Left lung (tissue), 10 donors: ENCODE data around the gene LRRC18. TPM values are rescaled to one million over a fixed set of nuclear protein-coding genes. Genes with fewer than 3 reads are reported as not detected.
A peak's percentile ranks its signal among the peaks of the same experiment; 100 is the strongest.

Source experiments
- ATAC-seq: fragments of 200-7000 bp; cut with Tn5 transposase; one replicate; pipeline ENCODE4 v1.9.1; 2020; ENCODE audit warnings: moderate library complexity
- DNase-seq, 4 donors: peaks; one replicate each; pipeline ENCODE4 v3.0.0-alpha.2; 2013 to 2020
- H3K27ac ChIP-seq, 2 donors: fragments of 200-600 bp; sonication (generic) in 1 of 2; one replicate each; pipeline versions ENCODE4 v1.5.0 to v1.8.0; 2020 to 2021
- H3K27me3 ChIP-seq, 2 donors: fragments of 200-600 bp; sonication (generic) in 1 of 2; one replicate each; pipeline versions ENCODE4 v1.5.0 to v1.8.0; 2020 to 2021
- H3K36me3 ChIP-seq, 2 donors: fragments of 200-600 bp; sonication (generic) in 1 of 2; one replicate each; pipeline versions ENCODE4 v1.5.0 to v1.8.0; 2020 to 2021
- H3K4me1 ChIP-seq, 2 donors: fragments of 200-600 bp; one replicate each; pipeline ENCODE4 v1.8.0; 2021
- H3K4me3 ChIP-seq, 2 donors: fragments of 200-600 bp; sonication (generic) in 1 of 2; one replicate each; pipeline versions ENCODE4 v1.5.0 to v1.8.0; 2020 to 2021; ENCODE audit warnings: mild to moderate bottlenecking in 1 of 2
- H3K9me3 ChIP-seq, 2 donors: fragments of 200-600 bp; sonication (generic) in 1 of 2; one replicate each; pipeline versions ENCODE4 v1.5.0 to v1.8.0; 2020 to 2021
- intact Hi-C, 2 donors: fragments of 100-400 bp; cut with DNase I; formaldehyde crosslinking; loops; one replicate each; pipeline versions ENCODE4 v1.11.2 to v1.14.2; 2022
- polyA plus RNA-seq, 6 donors: library from polyadenylated mRNA; unstranded; fragments of 120-200 nt; gene quantifications; one replicate each; pipeline ENCODE4 v1.2.1, GENCODE V29; 2013; ENCODE audit not compliant: insufficient read length in 6 of 6
- total RNA-seq, 2 donors: library from RNA; stranded (reverse); fragmentation: NEBNext Ultra II Directional; extraction: Animal tissue kit (Norgen Biotek cat#: 25700); gene quantifications; one replicate each; pipeline ENCODE4 v1.2.1, GENCODE V29; 2021
- TF ChIP-seq, protein P1 (sequence below), 2 donors: fragments of 200-600 bp; sonication (generic) in 1 of 2; IDR thresholded peaks; one replicate each; pipeline versions ENCODE4 v1.5.0 to v1.8.0; 2021; ENCODE audit warnings: antibody characterized with exemption in 2 of 2
- donor health status: DM: no; HTN: yes; CAD: no.
- donor health status: DM: no; HTN: no; CAD: no.

Gene LRRC18
- total and polyA plus RNA-seq, 8 donors, result 0.50 to 2.1 (median 1.4) TPM

DNA sequence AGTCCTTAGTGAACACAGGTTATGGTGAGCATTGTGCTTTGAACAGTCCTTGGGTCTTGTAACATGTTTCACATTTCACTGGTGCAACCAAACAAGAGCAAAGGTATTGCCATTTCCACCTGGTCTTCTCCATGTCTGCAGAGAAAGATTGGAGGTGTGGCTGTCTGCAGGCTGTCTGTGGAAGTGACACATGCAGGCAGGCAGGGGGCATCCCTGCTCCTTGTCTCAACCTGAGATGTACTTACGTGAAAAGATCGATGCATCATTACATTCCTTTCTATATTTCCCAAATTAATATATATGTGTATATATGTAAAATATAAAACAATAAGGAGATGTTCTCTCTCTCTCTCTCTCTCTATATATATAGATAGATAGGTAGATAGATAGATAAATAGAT lies 54.3 kb downstream of the LRRC18 start:
- no peaks in the 10 kb centered on the region for H3K36me3 ChIP-seq
- DNase-seq, result peak in 1 of 4 donors; percentile 39
- H3K4me3 ChIP-seq, result no peak overlapping the region
- H3K27ac ChIP-seq, result no peak overlapping the region
- H3K27me3 ChIP-seq, result no peaks in the 10 kb centered on the region
- intact Hi-C loops, result no loop called here
- ATAC-seq, result peak; percentile 56
- no peaks in the 10 kb centered on the region for H3K4me1 ChIP-seq
- TF ChIP-seq, protein P1, sequence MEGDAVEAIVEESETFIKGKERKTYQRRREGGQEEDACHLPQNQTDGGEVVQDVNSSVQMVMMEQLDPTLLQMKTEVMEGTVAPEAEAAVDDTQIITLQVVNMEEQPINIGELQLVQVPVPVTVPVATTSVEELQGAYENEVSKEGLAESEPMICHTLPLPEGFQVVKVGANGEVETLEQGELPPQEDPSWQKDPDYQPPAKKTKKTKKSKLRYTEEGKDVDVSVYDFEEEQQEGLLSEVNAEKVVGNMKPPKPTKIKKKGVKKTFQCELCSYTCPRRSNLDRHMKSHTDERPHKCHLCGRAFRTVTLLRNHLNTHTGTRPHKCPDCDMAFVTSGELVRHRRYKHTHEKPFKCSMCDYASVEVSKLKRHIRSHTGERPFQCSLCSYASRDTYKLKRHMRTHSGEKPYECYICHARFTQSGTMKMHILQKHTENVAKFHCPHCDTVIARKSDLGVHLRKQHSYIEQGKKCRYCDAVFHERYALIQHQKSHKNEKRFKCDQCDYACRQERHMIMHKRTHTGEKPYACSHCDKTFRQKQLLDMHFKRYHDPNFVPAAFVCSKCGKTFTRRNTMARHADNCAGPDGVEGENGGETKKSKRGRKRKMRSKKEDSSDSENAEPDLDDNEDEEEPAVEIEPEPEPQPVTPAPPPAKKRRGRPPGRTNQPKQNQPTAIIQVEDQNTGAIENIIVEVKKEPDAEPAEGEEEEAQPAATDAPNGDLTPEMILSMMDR (IDR thresholded peaks at IDR 0.05), result no peak
- H3K9me3 ChIP-seq, result no peaks in the 10 kb centered on the region

DNA sequence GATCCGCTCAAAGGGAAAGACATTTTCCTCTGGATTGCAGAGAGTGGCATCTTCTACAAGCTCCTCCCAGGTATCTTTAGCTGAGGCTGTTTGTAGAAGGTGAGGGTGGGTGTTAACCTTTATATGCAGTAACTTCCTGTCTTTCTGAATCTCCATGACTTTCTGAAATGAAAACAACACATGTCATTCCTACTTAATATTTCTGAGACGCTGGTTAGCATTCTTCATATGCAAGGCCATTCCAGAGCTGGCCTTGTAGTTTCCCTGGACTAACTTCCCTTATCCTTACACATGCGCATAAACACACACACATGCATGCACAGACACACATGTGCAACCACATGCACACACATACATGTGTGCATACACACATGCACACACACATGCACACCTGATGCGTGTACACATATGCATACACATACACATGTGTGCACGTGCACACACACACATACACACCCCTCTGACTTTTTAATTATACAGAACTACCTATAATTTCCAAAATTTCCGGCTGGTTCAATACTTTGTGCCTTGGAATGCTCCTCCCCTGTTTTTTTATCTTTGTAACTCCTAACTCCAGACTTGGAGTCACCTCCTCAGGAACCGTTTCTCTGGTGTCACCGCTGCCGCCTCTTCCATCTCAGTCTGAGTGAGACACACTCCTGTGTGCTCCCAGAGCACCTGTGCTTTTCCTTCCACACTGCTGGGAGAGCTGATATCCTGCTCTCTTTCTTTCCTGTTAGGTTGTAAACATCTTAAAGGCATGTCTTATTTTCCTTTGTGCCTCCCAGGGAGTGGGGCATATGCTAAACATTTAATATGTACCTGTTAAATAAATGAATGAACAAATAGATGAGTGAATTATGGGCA lies 55.2 kb downstream of the LRRC18 start:
- no peak for ATAC-seq
- Histone ChIP-seq H3K36me3 (no peaks in the 10 kb centered on the region), H3K4me3 (no peak overlapping the region), H3K27me3 (no peaks in the 10 kb centered on the region), H3K9me3 (no peaks in the 10 kb centered on the region), H3K4me1 (no peaks in the 10 kb centered on the region), H3K27ac (no peak overlapping the region)
- intact Hi-C loops, result no loop called here
- no peak for DNase-seq
- TF ChIP-seq, protein P1 (IDR thresholded peaks at IDR 0.05), result no peak

DNA sequence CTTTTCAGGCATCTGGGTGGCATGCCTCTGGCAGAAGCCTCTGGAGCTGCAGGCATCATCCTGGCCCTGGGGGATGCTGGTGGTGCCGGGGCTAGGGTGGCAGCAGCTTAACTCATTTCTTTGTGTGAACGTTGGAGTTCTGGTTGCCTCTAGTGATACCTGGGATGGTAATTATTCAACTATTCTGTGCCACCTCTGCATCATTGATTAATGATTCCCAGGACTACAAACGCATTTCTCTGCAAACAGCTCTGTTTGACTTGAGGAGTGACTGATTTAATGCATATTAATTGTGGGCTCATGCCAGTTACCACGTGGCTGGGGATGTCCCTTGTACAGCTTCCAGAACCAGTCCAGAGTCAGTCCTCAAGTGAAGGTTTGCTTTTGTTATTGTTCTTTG lies 55.9 kb downstream of the LRRC18 start:
- no peaks in the 10 kb centered on the region for H3K27me3 ChIP-seq
- ATAC-seq (no peak), DNase-seq (no peak)
- intact Hi-C loops, result no loop called here
- H3K4me3 ChIP-seq, result no peak overlapping the region
- no peak overlapping the region for H3K27ac ChIP-seq
- TF ChIP-seq, protein P1 (IDR thresholded peaks at IDR 0.05), result no peak
- no peaks in the 10 kb centered on the region for H3K4me1 ChIP-seq
- H3K36me3 ChIP-seq, result peaks cover 0 to 6% of the 10 kb centered on the region in 2 donors
- H3K9me3 ChIP-seq, result no peaks in the 10 kb centered on the region

DNA sequence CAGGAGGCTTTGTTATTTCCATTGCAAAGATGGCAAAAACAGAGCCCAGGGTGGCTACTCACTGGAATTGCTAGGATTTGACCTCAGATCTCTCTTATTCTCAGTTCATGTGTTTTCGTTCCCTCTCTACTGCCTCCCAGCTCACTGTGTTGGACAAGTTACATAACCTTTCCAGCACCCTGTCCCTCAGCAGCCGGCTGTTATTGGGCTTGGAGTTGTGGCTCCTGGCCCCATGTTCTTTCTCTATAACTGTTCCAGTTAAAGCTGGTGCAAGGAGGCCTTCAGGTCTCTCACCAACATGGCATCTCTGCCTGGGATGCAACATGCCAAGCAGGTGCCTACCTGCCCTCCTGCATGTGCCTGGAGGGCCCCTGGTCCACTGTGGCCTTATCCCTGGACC lies 56.8 kb downstream of the LRRC18 start:
- H3K9me3 ChIP-seq, result no peaks in the 10 kb centered on the region
- H3K27me3 ChIP-seq, result no peaks in the 10 kb centered on the region
- H3K27ac ChIP-seq, result no peak overlapping the region
- H3K36me3 ChIP-seq, result peaks cover 0 to 14% of the 10 kb centered on the region in 2 donors
- H3K4me1 ChIP-seq, result no peaks in the 10 kb centered on the region
- TF ChIP-seq, protein P1 (IDR thresholded peaks at IDR 0.05), result no peak
- no peak overlapping the region for H3K4me3 ChIP-seq
- intact Hi-C loops, result no loop called here
- DNase-seq (no peak), ATAC-seq (no peak)

DNA sequence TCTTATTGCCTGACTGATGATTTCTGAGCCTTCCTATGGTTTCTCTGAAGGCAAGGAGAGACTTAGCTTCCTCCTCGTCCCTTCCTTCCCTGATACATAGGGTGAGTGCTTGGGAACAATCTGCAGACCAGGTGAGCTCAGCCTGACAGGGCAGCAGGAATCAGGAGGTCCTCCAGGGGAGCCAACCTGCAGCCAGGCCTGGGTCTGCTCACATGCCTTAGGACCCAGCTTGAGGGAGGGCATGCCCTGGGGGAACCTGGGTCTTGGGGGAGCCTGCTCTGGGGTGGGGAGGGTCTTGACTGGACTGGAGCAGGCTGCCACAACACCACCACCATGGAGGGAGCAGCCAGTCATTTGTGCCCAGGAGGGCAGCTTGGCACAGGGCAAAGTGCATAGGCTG lies 57.7 kb downstream of the LRRC18 start:
- TF ChIP-seq, protein P1 (IDR thresholded peaks at IDR 0.05), result no peak
- no peak overlapping the region for H3K27ac ChIP-seq
- H3K4me3 ChIP-seq, result no peak overlapping the region
- intact Hi-C loops, result no loop called here
- H3K36me3 ChIP-seq, result peaks cover 0 to 17% of the 10 kb centered on the region in 2 donors
- no peaks in the 10 kb centered on the region for H3K4me1 ChIP-seq
- no peaks in the 10 kb centered on the region for H3K9me3 ChIP-seq
- DNase-seq (no peak), ATAC-seq (no peak)
- no peaks in the 10 kb centered on the region for H3K27me3 ChIP-seq
